ENCODE results near the gene KCNJ4. TPM values are rescaled to one million over a fixed set of nuclear protein-coding genes. Genes with fewer than 3 reads are reported as not detected.
"Not testable (repeated sequence)": the region's sequence is repeated elsewhere in the genome, so short reads cannot be mapped to it uniquely, and the experiment has no call there.

KCNJ4 gene
- total RNA-seq, 2 experiments from 2014 or later, result not detected

DNA sequence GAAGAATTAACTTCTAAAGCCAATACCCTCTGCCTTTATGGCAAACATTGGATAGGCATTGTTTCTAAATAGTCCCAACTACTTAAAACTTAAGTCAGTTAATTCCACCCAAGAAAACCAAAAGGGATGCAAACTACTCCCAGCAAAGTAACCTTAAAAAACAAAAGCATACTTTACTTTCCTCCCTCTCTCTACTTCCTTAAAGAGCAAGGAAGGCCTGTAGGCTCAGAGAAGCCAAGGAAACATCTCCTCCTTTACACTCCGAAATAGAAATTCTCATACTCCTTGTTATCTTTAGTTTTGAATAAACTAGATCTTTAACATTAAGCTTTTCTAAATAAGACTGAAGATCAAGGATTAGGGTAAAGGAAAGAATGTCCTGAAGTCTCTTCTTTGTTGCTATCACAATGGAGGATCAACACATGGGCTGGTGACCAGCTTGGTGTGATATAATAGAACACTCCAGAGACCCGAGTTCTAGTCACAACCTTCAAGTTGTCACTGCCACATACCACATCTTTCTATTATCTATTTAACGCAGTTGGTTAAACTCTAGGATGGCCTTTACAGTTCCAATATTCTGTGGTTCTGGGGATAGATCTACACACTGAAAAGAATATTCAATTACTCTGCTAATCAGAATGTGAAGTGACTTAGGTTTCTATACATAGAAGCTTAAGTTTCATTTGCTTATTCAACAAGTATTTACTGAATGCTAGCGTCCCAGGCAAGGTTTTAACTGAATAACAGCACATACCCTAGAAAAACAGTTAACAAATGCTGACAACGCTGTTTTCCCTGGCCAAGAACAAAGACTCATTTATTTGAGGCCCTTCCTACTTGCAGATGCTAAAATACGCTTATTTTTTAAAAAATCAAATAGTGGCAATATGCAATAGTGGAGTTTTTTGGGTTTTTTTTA is 66.2 kb downstream of the KCNJ4 start:
- ATAC-seq; H3K4me3 Mint-ChIP-seq; H3K27ac Mint-ChIP-seq; H3K27me3 Mint-ChIP-seq; CTCF ChIA-PET; H3K36me3 Mint-ChIP-seq (ENCODE audit: low read depth); intact Hi-C loops (cut with DNase I, micrococcal nuclease); POLR2A ChIA-PET; DNase-seq; H3K9me3 Mint-ChIP-seq (ENCODE audit: low read depth): not testable (repeated sequence)
- peaks cover 36% of the 10 kb centered on the region for H3K4me1 Mint-ChIP-seq

DNA sequence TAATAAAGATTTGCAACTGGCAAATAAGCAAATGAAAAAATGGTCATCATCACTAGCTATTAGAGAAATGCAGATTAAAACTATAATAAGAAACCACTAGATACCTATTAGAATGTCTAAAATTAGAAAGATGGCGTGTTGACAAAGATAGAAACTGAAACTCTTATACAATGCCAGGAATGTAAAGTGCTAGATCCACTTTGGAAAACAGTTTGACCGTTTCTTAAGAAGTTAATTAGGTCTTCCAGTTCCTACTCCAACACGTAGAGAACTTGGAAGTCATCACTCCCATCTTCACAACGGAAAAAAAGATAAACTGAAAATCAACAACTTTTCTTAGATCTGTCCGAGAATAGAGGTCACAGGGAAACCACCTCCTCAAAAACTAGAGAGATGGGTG is 68.1 kb downstream of the KCNJ4 start:
- H3K4me3 Mint-ChIP-seq; H3K27me3 Mint-ChIP-seq; H3K27ac Mint-ChIP-seq; intact Hi-C loops (cut with DNase I, micrococcal nuclease); POLR2A ChIA-PET; ATAC-seq; H3K36me3 Mint-ChIP-seq (ENCODE audit: low read depth); H3K9me3 Mint-ChIP-seq (ENCODE audit: low read depth); CTCF ChIA-PET; DNase-seq: not testable (repeated sequence)
- H3K4me1 Mint-ChIP-seq, result peaks cover 24% of the 10 kb centered on the region

- ATAC-seq, result no peak
- H3K27ac Mint-ChIP-seq, result no peak overlapping the region
- no peak overlapping the region for H3K4me3 Mint-ChIP-seq
- no peak for DNase-seq
- intact Hi-C loops (cut with DNase I, micrococcal nuclease), result no loop called here
- no peaks in the 10 kb centered on the region for H3K27me3 Mint-ChIP-seq
- peaks cover 8% of the 10 kb centered on the region for H3K4me1 Mint-ChIP-seq
- no peaks in the 10 kb centered on the region for H3K9me3 Mint-ChIP-seq (ENCODE audit: low read depth)
- CTCF ChIA-PET, result no interaction called here
- peaks cover 4% of the 10 kb centered on the region for H3K36me3 Mint-ChIP-seq (ENCODE audit: low read depth)
- POLR2A ChIA-PET, result no interaction called here
These were observed 71.6 kb downstream of the KCNJ4 start for GRCh38 chr22:38383417-38383816.

DNA sequence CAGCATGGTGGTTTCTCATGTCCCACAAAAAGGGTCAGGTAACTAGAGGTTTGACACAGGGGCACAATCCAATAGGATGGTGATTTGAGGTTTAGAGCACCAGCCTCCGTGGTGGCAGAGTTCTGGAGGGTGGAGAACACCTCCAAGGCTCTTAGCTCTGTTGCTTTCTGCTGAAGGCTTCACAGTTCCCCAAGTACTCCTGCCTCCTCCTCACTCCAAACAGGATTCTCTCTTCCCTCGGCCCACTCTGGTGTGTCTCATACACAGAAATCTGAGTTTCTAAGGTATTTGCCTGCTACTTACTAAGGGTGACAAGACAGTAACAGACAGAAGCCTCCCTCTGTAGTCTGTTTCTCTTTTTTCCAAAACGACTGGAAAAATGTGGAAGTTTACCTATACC is 73.6 kb downstream of the KCNJ4 start:
- H3K27me3 Mint-ChIP-seq; H3K4me3 Mint-ChIP-seq; H3K4me1 Mint-ChIP-seq; ATAC-seq; intact Hi-C loops (cut with DNase I, micrococcal nuclease); H3K36me3 Mint-ChIP-seq (ENCODE audit: low read depth); H3K27ac Mint-ChIP-seq; H3K9me3 Mint-ChIP-seq (ENCODE audit: low read depth); DNase-seq; CTCF ChIA-PET: not testable (repeated sequence)
- POLR2A ChIA-PET, result interaction anchor here (0.7 kb wide), 1 partner anchor 87 kb away, joined by 3 read pairs; the partner anchor contains the start of gene KDELR3

Other genes starting within 250 kb of the KCNJ4 start
- gene TMEM184B, start 182.2 kb downstream of the KCNJ4 start, total RNA-seq, result 10 to 100 TPM; 16.0 to 19.8 TPM
- gene CSNK1E, start 137.8 kb downstream of the KCNJ4 start, total RNA-seq, result 100 to 1,000 TPM; 117 to 145 TPM
- 1 to 10 TPM in 1 of 2 experiments, under 1 TPM in 1; 0.84 to 1.1 TPM for gene KDELR3, start 12.9 kb upstream of the KCNJ4 start, total RNA-seq
- gene DDX17, start 51.1 kb upstream of the KCNJ4 start, total RNA-seq, result 100 to 1,000 TPM; 259 to 328 TPM
- gene DMC1, start 115.0 kb upstream of the KCNJ4 start, total RNA-seq, result 10 to 100 TPM; 16.3 to 18.9 TPM
- gene FAM227A, start 201.2 kb upstream of the KCNJ4 start, total RNA-seq, result under 1 TPM; 0.30 to 0.63 TPM
- gene CBY1, start 201.4 kb upstream of the KCNJ4 start, total RNA-seq, result 10 to 100 TPM in 1 of 2 experiments, 1 to 10 TPM in 1; 9.8 to 11.6 TPM
- gene TOMM22, start 226.8 kb upstream of the KCNJ4 start, total RNA-seq, result 100 to 1,000 TPM; 146 to 155 TPM
- gene JOSD1, start 245.7 kb upstream of the KCNJ4 start, total RNA-seq, result 10 to 100 TPM; 68.0 to 77.7 TPM